ENCODE results near the gene GPATCH4. TPM values are rescaled to one million over a fixed set of nuclear protein-coding genes. Genes with fewer than 3 reads are reported as not detected.
"Not testable (repeated sequence)": the region's sequence is repeated elsewhere in the genome, so short reads cannot be mapped to it uniquely, and the experiment has no call there.

The GPATCH4 gene
- total RNA-seq, 1 donor from 2014 or later, result 22.4 TPM

DNA sequence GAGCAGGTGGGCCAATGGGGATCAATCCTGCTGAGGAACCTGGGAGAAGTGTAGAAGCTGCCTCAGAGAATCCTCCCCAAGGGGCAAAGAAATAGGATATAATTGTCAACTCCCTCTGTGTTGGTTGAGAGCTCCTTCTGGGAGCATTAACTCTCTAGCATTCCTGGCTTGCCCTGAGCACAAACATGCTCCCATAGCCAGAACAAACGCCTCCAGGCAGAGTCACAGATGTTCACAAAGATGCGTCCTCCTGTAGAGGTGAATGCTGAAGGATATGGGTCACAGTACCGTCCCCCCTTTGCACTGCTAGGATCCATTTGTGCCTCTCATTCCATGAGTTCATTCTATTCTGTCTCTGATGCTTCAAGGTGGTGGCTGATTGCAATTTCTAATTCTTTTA is 31.1 kb upstream of the GPATCH4 start:
- no peaks in the 10 kb centered on the region for H3K4me1 ChIP-seq
- no peak overlapping the region for H3K27ac ChIP-seq
- intact Hi-C loops (cut with DNase I), result no loop called here
- H3K4me3 ChIP-seq, result no peak overlapping the region
- no peak for ATAC-seq
- DNase-seq, result no peak
- no peaks in the 10 kb centered on the region for H3K9me3 ChIP-seq
- H3K27me3 ChIP-seq, result peaks cover 61% of the 10 kb centered on the region
- no peaks in the 10 kb centered on the region for H3K36me3 ChIP-seq
- no peak for TF ChIP-seq CTCF (IDR thresholded peaks at IDR 0.05)

DNA sequence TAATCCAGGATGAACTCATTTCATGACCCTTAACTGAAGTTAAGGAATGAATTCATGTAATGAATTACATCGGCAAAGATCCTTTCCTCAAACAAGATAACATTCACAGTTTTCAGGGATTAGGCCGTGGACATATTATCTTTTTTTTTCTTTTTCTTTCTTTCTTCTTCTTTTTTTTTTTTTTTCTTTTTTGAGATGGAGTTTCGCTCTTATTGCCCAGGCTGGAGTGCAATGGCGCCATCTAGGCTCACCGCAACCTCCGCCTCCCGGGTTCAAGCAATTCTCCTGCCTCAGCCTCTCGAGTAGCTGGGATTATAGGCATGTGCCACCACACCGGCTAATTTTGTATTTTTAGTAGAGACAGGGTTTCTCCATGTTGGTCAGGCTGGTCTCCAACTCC is 29.9 kb upstream of the GPATCH4 start:
- intact Hi-C loops (cut with DNase I); H3K27ac ChIP-seq; H3K36me3 ChIP-seq; ATAC-seq; DNase-seq; H3K9me3 ChIP-seq; H3K4me3 ChIP-seq; H3K4me1 ChIP-seq: not testable (repeated sequence)
- peaks cover 67% of the 10 kb centered on the region for H3K27me3 ChIP-seq

- DNase-seq, result no peak
- TF ChIP-seq CTCF (IDR thresholded peaks at IDR 0.05), result no peak
These were observed 28.7 kb upstream of the GPATCH4 start for GRCh38 chr1:156629823-156630449.

DNA sequence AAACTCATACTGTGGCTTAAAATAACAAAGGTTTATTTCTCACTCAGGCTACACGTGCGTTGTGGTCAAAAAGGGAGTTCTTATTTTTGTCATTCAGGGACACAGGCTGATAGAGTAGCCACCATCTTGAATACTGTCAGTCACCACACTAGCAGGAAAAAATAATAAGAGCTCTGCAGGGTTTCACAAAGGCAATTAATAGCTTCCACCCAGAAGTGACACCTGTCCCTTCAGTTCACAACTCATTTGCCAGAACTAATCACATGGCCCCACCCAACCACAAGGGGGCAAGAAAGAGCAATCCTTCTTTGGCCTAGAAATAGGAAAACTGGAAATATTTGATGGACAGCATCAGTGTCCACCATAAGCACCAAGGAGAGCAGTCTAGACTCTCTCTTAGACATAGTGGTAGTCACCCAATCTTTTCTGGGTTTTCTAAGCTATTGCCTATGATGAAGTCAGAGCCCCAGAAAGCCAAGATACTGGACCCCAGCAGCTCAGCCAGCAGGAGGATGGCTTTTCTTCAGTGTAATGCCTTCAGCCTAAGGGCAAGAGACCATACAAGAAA is 26.1 kb upstream of the GPATCH4 start:
- no peak for DNase-seq
- ATAC-seq, result peak; percentile 38

More at GRCh38 chr1:156629823-156630449, 28.7 kb upstream of the GPATCH4 start:
- no peak overlapping the region for H3K4me3 ChIP-seq
- intact Hi-C loops (cut with DNase I), result loop anchor here (10.0 kb wide), 1 partner anchor 45 kb away; the partner anchor contains the start of gene NES
- no peak for ATAC-seq
- H3K36me3 ChIP-seq, result no peaks in the 10 kb centered on the region
- H3K9me3 ChIP-seq, result no peaks in the 10 kb centered on the region
- H3K27ac ChIP-seq, result no peak overlapping the region
- H3K27me3 ChIP-seq, result peaks cover 80% of the 10 kb centered on the region
- H3K4me1 ChIP-seq, result peaks cover 12% of the 10 kb centered on the region

GRCh38 chr1:156626079-156626438 is 24.8 kb upstream of the GPATCH4 start:
- TF ChIP-seq CTCF (IDR thresholded peaks at IDR 0.05), result no peak

More for the DNA sequence above, 26.1 kb upstream of the GPATCH4 start:
- Histone ChIP-seq H3K4me1 (peaks cover 23% of the 10 kb centered on the region), H3K27me3 (peaks cover 80% of the 10 kb centered on the region), H3K9me3 (no peaks in the 10 kb centered on the region), H3K36me3 (no peaks in the 10 kb centered on the region), H3K27ac (no peak overlapping the region), H3K4me3 (no peak overlapping the region)
- intact Hi-C loops (cut with DNase I), result loop anchor here (10.0 kb wide), 1 partner anchor 47 kb away; the partner anchor contains the start of gene NES
- peak; percentile 67 for TF ChIP-seq CTCF (IDR thresholded peaks at IDR 0.05)

DNA sequence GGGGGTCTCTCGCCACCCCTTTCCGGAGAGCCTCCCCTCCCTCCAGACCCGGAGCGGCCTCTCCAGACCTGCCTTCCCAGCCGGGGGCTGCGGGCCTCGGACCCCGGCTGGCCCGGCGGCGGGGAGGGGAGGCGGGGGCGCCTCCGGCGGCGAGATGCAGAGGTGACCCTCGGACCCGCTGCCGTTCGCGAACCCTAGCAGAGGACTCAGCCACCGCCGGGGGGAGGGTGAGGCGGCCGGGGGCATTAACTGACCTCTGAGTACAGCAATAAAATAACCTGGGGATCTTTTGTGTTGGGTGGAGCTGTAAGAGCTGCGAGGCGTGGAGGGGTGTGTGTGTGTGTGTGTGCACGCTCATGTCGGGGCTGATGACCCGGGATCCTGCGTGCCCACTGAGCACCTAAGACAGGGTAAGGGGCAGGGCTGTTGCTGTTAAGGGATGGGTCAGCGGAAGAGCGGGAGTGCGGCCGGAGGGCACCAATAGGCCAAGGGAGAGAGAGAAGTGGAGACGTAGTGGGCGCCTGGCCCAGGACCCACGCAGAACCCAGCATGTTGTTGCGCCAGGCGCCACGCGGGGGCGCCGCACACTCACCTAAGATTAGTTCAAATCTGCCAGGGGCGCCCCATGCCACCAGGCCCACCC is 24.3 kb upstream of the GPATCH4 start:
- peaks cover 74% of the 10 kb centered on the region for H3K27me3 ChIP-seq
- DNase-seq, result peak; percentile 69

More at GRCh38 chr1:156626079-156626438, 24.8 kb upstream of the GPATCH4 start:
- Histone ChIP-seq H3K4me1 (peaks cover 23% of the 10 kb centered on the region), H3K4me3 (no peak overlapping the region), H3K9me3 (no peaks in the 10 kb centered on the region), H3K27ac (no peak overlapping the region), H3K27me3 (peaks cover 73% of the 10 kb centered on the region), H3K36me3 (no peaks in the 10 kb centered on the region)
- intact Hi-C loops (cut with DNase I), result loop anchor here (10.0 kb wide), 1 partner anchor 49 kb away; the partner anchor contains the start of gene NES
- DNase-seq (no peak), ATAC-seq (no peak)

More for the DNA sequence above, 24.3 kb upstream of the GPATCH4 start:
- H3K9me3 ChIP-seq, result no peaks in the 10 kb centered on the region
- peak; percentile 79 for ATAC-seq
- H3K4me3 ChIP-seq, result no peak overlapping the region
- H3K27ac ChIP-seq, result peak overlapping the region; percentile 42
- intact Hi-C loops (cut with DNase I), result loop anchor here (10.0 kb wide), 1 partner anchor 49 kb away; the partner anchor contains the start of gene NES
- peaks cover 23% of the 10 kb centered on the region for H3K4me1 ChIP-seq
- no peaks in the 10 kb centered on the region for H3K36me3 ChIP-seq
- peak; percentile 73 for TF ChIP-seq CTCF (IDR thresholded peaks at IDR 0.05)
